OCI-LY7 (cell line): Measurements from ENCODE around the gene PTP4A1. TPM values are rescaled to one million over a fixed set of nuclear protein-coding genes. Genes with fewer than 3 reads are reported as not detected.

Experiments used
- BruUV-seq: library from RNA; stranded (reverse); fragments of 400-500 nt; replicated peaks from 2 replicates; lab custom pipeline; 2021; lab: Mats Ljungman, UMichigan
- CTCF ChIA-PET: fragments of 300-600 bp; sonication (Branson Sonifier 250); formaldehyde crosslinking; loops from one replicate; lab custom pipeline; 2022; ENCODE audit warnings: antibody characterized with exemption; ENCODE audit not compliant: unreplicated experiment; lab: Charles Lee
- POLR2A ChIA-PET: fragments of 300-600 bp; sonication (Branson Sonifier 250); formaldehyde crosslinking; loops from one replicate; lab custom pipeline; 2022; ENCODE audit warnings: antibody characterized with exemption; lab: Charles Lee
- DNase-seq: peaks from one replicate; pipeline ENCODE4 v3.0.0-alpha.2; 2015; ENCODE audit warnings: low spot score
- H2AFZ ChIP-seq: fragments of 200-600 bp; sonication (generic), shearing (Covaris generic); 2 replicates; pipeline ENCODE4 v1.6.1; 2014; ENCODE audit warnings: mild to moderate bottlenecking, antibody characterized with exemption, low read length, moderate library complexity
- H3K27ac ChIP-seq: fragments of 200-600 bp; sonication (generic); 2 replicates; pipeline ENCODE4 v1.5.1; 2014; ENCODE audit warnings: mixed run types, low read depth, mild to moderate bottlenecking, moderate library complexity, low read length, inconsistent platforms; ENCODE audit not compliant: poor library complexity, severe bottlenecking
- H3K36me3 ChIP-seq: fragments of 200-600 bp; sonication (generic); 2 replicates; pipeline ENCODE4 v1.6.1; 2014; ENCODE audit warnings: mild to moderate bottlenecking, antibody characterized with exemption, low read length, moderate library complexity, mixed read lengths; ENCODE audit not compliant: insufficient read depth
- H3K4me1 ChIP-seq: fragments of 200-600 bp; sonication (generic); 2 replicates; pipeline ENCODE4 v1.5.1; 2014; ENCODE audit warnings: mild to moderate bottlenecking, low read length; ENCODE audit not compliant: insufficient read depth, poor library complexity, severe bottlenecking
- H3K4me2 ChIP-seq: fragments of 200-600 bp; sonication (generic); 2 replicates; pipeline ENCODE4 v1.6.1; 2014; ENCODE audit warnings: mild to moderate bottlenecking, low read length
- H3K4me3 ChIP-seq: fragments of 200-600 bp; sonication (generic); 2 replicates; pipeline ENCODE4 v1.5.1; 2014; ENCODE audit warnings: mild to moderate bottlenecking, low read depth, low read length; ENCODE audit not compliant: poor library complexity, severe bottlenecking
- H3K79me2 ChIP-seq: fragments of 200-600 bp; sonication (generic); 2 replicates; pipeline ENCODE4 v1.6.1; 2016; ENCODE audit warnings: low read depth, mild to moderate bottlenecking, low read length, moderate library complexity, mixed read lengths; ENCODE audit not compliant: insufficient read depth
- H3K9me2 ChIP-seq: fragments of 200-600 bp; sonication (generic); 2 replicates; pipeline ENCODE4 v1.6.1; 2016; ENCODE audit warnings: mild to moderate bottlenecking, low read length, mixed read lengths; ENCODE audit not compliant: insufficient read depth
- H3K9me3 ChIP-seq: fragments of 200-600 bp; sonication (generic); 2 replicates; pipeline ENCODE4 v1.6.1; 2014; ENCODE audit warnings: mild to moderate bottlenecking, mixed run types, low read length, mixed read lengths
- H4K20me1 ChIP-seq: fragments of 200-600 bp; sonication (generic); 2 replicates; pipeline ENCODE4 v1.6.1; 2014; ENCODE audit warnings: mild to moderate bottlenecking, antibody characterized with exemption, low read length, moderate library complexity, mixed read lengths; ENCODE audit not compliant: insufficient read depth
- CTCF ChIP-seq: fragments of 200-600 bp; sonication (generic); conservative IDR thresholded peaks from 2 replicates; pipeline ENCODE4 v1.5.1; 2014; ENCODE audit warnings: mild to moderate bottlenecking, antibody characterized with exemption, low read length, moderate library complexity, mixed read lengths
- EZH2phosphoT487 ChIP-seq: fragments of 200-600 bp; sonication (generic); IDR thresholded peaks from 2 replicates; pipeline ENCODE4 v1.6.1; 2018; ENCODE audit warnings: low read depth, borderline replicate concordance, mild to moderate bottlenecking, mixed run types, antibody characterized with exemption, low read length, moderate library complexity, mixed read lengths
- intact Hi-C: fragments of 100-400 bp; cut with micrococcal nuclease; formaldehyde crosslinking; loops from one replicate; pipeline ENCODE4 v1.10.0; 2022; ENCODE audit not compliant: unreplicated experiment
- total RNA-seq, 2 experiments: library from RNA; depleted of rRNA in 1 of 2; stranded (reverse); fragments of >200 nt in 1 of 2; shearing (Covaris generic) in 1 of 2; gene quantifications; 2 replicates each; pipeline ENCODE4 v1.2.3, GENCODE V29; 2014 to 2022

Gene PTP4A1
- total RNA-seq, 2 experiments from 2014 or later, result 21.2 to 76.0 TPM

- intact Hi-C loops, result no loop called here
- Histone ChIP-seq H3K9me3 (peaks cover 6% of the 10 kb centered on the region; the same call in 1 of the 2 replicates), H2AFZ (no peak overlapping the region), H3K4me1 (peaks cover 14% of the 10 kb centered on the region), H3K36me3 (peaks cover 78% of the 10 kb centered on the region), H3K79me2 (peaks cover 91% of the 10 kb centered on the region), H4K20me1 (peaks cover 41% of the 10 kb centered on the region), H3K27ac (no peak overlapping the region), H3K4me3 (no peak overlapping the region), H3K4me2 (no peak overlapping the region), H3K9me2 (no peaks in the 10 kb centered on the region)
- TF ChIP-seq EZH2phosphoT487 (no peak), CTCF (no peak)
- DNase-seq, result no peak
- BruUV-seq, result no TSS peak
- CTCF ChIA-PET, result no interaction called here
- POLR2A ChIA-PET, result interaction anchor here (0.6 to 1.1 kb wide), 5 partner anchors 17 to 225 kb away, joined by 3 to 4 read pairs (median 3); no protein-coding TSS in a partner anchor
Measured at GRCh38 chr6:63576985-63577712, 4.9 kb downstream of the PTP4A1 start.

GRCh38 chr6:63578757-63579156 is 6.5 kb downstream of the PTP4A1 start:
- no peak overlapping the region for H2AFZ ChIP-seq
- H3K9me2 ChIP-seq, result no peaks in the 10 kb centered on the region
- H3K27ac ChIP-seq, result no peak overlapping the region
- no peak for TF ChIP-seq CTCF
- peaks cover 40% of the 10 kb centered on the region for H4K20me1 ChIP-seq
- no TSS peak for BruUV-seq
- H3K4me2 ChIP-seq, result no peak overlapping the region
- ChIA-PET POLR2A (no interaction called here), CTCF (no interaction called here)
- peaks cover 94% of the 10 kb centered on the region for H3K36me3 ChIP-seq
- intact Hi-C loops, result no loop called here
- peaks cover 6% of the 10 kb centered on the region; the same call in 1 of the 2 replicates for H3K9me3 ChIP-seq
- DNase-seq, result no peak
- H3K79me2 ChIP-seq, result peaks cover 78% of the 10 kb centered on the region
- H3K4me3 ChIP-seq, result no peak overlapping the region
- peaks cover 14% of the 10 kb centered on the region for H3K4me1 ChIP-seq
